DND-41 (cell line): Measurements from ENCODE around the gene CMTR1.

Source experiments
- EZH2 ChIP-seq: IDR thresholded peaks from 3 replicates; pipeline ENCODE4 v1.6.1; 2012; ENCODE audit warnings: borderline replicate concordance, low read depth, mild to moderate bottlenecking, moderate library complexity, low read length, inconsistent platforms; ENCODE audit not compliant: severe bottlenecking
- TF ChIP-seq, protein P1 (sequence below): IDR thresholded peaks from 2 replicates; pipeline ENCODE4 v1.5.1; 2012; ENCODE audit warnings: borderline replicate concordance, low read length, moderate library complexity, mild to moderate bottlenecking; ENCODE audit not compliant: poor library complexity, severe bottlenecking; ENCODE audit errors: extremely low read depth

DNA sequence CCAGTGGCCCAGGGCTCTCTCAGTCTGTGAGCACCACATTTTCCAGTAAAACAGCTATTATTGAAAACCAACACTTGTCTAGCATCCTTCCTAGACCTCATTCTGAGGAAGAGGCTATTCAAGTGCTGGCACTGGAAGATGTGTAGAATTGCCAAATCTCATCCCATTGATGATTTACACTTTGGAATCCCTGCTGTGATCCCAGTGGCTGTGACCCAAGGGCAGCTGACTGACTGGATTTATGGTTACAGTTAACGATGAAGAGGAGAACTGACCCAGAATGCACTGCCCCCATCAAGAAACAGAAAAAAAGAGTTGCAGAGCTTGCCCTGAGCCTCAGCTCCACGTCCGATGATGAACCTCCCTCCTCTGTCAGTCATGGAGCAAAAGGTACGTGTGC lies 2.4 kb downstream of the CMTR1 start:
- TF ChIP-seq, protein P1, sequence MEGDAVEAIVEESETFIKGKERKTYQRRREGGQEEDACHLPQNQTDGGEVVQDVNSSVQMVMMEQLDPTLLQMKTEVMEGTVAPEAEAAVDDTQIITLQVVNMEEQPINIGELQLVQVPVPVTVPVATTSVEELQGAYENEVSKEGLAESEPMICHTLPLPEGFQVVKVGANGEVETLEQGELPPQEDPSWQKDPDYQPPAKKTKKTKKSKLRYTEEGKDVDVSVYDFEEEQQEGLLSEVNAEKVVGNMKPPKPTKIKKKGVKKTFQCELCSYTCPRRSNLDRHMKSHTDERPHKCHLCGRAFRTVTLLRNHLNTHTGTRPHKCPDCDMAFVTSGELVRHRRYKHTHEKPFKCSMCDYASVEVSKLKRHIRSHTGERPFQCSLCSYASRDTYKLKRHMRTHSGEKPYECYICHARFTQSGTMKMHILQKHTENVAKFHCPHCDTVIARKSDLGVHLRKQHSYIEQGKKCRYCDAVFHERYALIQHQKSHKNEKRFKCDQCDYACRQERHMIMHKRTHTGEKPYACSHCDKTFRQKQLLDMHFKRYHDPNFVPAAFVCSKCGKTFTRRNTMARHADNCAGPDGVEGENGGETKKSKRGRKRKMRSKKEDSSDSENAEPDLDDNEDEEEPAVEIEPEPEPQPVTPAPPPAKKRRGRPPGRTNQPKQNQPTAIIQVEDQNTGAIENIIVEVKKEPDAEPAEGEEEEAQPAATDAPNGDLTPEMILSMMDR = no peak
- no peak for TF ChIP-seq EZH2
